C4-2B (cell line): ENCODE data around the gene NPRL2.

Source experiments
- H3K27ac ChIP-seq: fragments of 450-650 bp; 2 replicates; pipeline ENCODE4 v1.5.1; 2017
- ZFX ChIP-seq: fragments of 450-650 bp; IDR thresholded peaks from 2 replicates; pipeline ENCODE4 v1.6.1; 2017
- TF ChIP-seq, protein P1 (sequence below): fragments of 450-650 bp; conservative IDR thresholded peaks from 2 replicates; pipeline ENCODE4 v1.5.1; 2017; ENCODE audit warnings: mild to moderate bottlenecking

NPRL2 gene

DNA sequence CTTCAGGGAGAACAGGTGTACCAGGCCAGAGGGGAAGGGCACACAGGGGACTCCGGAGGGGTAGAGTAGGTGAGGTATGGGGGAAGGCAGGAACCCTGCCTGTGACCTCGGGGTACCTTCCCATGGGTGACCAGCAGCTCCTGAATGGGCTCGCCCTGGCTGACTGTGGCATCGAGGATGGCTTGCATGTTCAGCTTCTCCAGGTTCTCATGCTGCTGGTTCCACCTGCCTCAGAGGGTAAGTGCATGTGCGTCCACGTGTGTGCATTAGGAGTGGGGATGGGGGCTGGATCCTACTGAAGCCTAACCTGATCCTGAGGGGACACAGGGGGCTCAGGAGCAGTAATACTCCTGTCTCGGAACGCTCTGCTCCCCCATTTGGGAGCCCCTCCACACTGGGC, 5.6 kb downstream of the NPRL2 start:
- peak overlapping the region; percentile 60 for H3K27ac ChIP-seq
- TF ChIP-seq ZFX, result no peak
- TF ChIP-seq, protein P1, sequence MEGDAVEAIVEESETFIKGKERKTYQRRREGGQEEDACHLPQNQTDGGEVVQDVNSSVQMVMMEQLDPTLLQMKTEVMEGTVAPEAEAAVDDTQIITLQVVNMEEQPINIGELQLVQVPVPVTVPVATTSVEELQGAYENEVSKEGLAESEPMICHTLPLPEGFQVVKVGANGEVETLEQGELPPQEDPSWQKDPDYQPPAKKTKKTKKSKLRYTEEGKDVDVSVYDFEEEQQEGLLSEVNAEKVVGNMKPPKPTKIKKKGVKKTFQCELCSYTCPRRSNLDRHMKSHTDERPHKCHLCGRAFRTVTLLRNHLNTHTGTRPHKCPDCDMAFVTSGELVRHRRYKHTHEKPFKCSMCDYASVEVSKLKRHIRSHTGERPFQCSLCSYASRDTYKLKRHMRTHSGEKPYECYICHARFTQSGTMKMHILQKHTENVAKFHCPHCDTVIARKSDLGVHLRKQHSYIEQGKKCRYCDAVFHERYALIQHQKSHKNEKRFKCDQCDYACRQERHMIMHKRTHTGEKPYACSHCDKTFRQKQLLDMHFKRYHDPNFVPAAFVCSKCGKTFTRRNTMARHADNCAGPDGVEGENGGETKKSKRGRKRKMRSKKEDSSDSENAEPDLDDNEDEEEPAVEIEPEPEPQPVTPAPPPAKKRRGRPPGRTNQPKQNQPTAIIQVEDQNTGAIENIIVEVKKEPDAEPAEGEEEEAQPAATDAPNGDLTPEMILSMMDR, result no peak

DNA sequence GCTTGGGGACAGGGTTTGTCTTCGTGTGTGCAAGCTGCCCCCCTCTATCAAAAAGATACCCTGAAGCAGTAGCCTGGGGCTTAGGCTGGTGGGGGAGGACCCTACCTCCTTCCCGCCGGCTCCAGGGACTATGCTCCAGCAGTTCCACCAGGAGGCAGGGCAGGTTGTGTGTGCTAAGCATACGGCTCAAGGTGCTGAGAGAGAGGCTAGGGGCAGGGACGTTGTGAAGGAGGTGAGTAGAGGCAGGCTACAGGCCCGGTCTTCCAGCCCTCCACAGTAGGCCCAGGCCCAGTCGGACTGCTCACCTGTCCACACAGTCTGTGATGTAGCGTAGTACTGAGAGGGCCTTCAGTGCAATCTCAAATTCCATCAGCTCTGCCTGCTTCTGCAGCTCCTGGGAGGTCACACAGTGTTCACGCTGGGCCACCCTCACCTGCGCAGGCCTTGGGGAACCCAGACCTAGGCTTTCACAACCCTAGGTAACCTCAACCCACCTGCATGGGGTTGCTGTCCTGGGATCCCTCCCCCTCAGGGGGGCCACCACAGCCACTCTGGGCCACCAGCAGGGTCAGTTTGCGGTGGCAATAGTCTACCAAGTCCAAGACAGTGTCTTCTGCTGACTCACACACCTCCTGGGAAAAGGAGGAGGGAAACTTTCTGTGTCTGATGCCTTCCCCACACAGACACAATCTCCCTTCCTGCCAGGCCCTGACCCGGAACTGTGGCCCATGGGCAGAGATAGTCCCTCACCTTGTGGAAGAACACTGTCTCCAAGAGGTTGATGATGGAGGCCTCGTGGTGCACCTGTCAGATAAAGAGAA, 7.6 kb downstream of the NPRL2 start:
- H3K27ac ChIP-seq, result no peak overlapping the region
- no peak for TF ChIP-seq ZFX
- TF ChIP-seq, protein P1, result no peak

DNA sequence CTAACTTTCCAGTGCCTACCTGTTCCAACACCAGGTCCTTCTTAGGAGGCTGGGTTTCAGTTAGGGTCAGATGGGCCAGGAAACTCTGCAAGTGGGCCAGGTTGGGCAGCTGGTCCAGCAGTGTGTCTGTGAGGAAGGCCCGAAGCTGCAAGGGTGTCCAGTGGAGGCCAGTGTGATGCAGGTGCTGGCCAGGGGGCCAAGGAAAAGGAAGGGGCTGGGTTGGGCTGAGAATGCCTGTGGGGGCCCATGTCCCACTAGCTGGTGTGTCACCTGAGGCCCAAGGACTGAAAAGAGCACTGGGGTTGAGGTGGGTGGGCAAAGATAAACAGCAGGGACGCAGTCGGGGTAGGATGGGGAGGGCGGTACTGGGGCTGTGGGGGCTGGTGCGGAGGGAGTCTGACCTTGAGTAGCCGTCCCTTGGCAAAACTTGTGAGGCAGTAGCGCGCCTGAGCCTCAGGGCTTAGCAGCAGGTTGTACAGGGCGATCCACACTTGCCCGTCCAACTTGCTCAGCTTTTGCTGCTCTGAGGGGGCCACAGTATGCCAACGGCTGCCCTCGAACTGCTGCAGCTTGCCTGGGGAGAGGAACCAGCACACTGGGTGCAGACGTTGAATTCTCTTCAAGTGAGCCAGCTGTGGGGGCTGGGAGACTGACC, 8.5 kb downstream of the NPRL2 start:
- no peak for TF ChIP-seq ZFX
- TF ChIP-seq, protein P1, result no peak
- H3K27ac ChIP-seq, result no peak overlapping the region

DNA sequence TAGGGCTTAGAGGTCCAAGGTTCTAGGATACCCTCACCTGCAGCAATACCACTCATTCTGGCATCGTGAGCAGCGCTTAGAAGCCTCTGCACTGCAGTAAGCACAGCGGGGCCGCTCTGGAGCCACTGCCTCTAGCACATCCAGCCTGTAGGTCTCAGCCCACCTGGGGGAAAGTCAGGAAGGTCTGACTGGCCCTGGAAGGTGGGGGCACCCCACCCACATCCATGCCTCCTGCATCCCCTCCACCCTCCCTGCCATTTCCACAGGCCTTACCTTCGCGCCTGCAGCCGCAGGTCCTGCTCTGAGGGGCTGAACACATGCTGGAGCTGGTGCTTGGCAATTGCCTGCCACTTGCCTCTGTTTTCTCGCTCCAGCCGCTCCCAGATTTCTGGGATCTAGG, 9.0 kb downstream of the NPRL2 start:
- TF ChIP-seq ZFX, result no peak
- TF ChIP-seq, protein P1, result no peak
- no peak overlapping the region for H3K27ac ChIP-seq

DNA sequence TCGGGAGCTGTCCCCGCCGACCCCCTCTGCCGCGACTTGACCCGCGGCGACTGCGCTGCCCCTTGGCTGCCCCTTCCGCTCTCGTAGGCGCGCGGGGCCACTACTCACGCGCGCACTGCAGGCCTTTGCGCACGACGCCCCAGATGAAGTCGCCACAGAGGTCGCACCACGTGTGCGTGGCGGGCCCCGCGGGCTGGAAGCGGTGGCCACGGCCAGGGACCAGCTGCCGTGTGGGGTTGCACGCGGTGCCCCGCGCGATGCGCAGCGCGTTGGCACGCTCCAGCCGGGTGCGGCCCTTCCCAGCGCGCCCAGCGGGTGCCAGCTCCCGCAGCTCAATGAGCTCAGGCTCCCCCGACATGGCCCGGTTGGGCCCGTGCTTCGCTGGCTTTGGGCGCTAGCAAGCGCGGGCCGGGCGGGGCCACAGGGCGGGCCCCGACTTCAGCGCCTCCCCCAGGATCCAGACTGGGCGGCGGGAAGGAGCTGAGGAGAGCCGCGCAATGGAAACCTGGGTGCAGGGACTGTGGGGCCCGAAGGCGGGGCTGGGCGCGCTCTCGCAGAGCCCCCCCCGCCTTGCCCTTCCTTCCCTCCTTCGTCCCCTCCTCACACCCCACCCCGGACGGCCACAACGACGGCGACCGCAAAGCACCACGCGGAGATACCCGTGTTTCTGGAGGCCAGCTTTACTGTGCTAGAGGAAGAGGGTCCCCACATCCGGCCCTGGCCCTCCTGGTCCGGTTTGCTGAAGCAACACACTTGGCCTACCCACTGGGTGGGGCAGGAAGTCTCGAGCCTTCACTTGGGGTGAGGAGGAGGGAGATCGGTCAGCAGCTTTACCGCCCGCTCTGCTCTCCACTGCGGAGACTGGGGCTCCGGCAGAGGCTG, 9.9 kb downstream of the NPRL2 start, which contains the start of gene RASSF1:
Gene RASSF1, minus strand, starts transcription at position 389 of the 882 bp plus-strand sequence. Its CDS starts 31 bp downstream, at position 358.
- TF ChIP-seq, protein P1, result no peak
- TF ChIP-seq ZFX, result no peak
- H3K27ac ChIP-seq, result no peak within 1 kb of the TSS

DNA sequence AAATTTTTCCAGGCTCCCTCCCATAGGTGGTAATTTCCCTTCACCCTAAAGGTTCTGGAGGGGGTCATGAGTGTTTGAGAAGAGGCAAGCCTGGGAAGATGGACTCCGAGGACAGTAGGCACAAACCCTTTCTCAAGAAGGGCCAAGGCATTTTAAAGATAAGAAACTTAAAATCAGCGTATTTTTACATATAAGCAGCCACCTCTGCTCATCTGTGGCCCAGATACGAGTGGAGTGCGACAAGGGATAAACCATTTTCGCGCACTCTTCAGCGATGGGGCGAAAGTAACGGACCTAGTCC, 10.5 kb downstream of the NPRL2 start:
- TF ChIP-seq, protein P1, result no peak
- TF ChIP-seq ZFX, result no peak
- H3K27ac ChIP-seq, result no peak overlapping the region
